HG03457 (cell line): Measurements from ENCODE around the gene MAP4K4.

ENCODE experiments used
- ATAC-seq: cut with Tn5 transposase; IDR thresholded peaks from one replicate; pipeline ENCODE4 v1.9.1; 2021; ENCODE audit warnings: moderate number of reproducible peaks; ENCODE audit not compliant: unreplicated experiment

The MAP4K4 gene

GRCh38 chr2:101692041-101692440 is 5.5 kb upstream of the MAP4K4 start:
- ATAC-seq = no peak

- ATAC-seq = no peak
These were observed 4.7 kb upstream of the MAP4K4 start for GRCh38 chr2:101692766-101693165.

- ATAC-seq = no peak
These were observed 3.4 kb upstream of the MAP4K4 start for GRCh38 chr2:101693991-101694588.

- ATAC-seq = no peak
These were observed 1.0 kb upstream of the MAP4K4 start for GRCh38 chr2:101696272-101697123.

- ATAC-seq = no peak
These were observed 722 bp downstream of the MAP4K4 start for GRCh38 chr2:101698014-101698843.

- ATAC-seq = no peak
These were observed 1.6 kb downstream of the MAP4K4 start for GRCh38 chr2:101698844-101699754.

- ATAC-seq = no peak
These were observed 2.4 kb downstream of the MAP4K4 start for GRCh38 chr2:101699755-101700461.

GRCh38 chr2:101704046-101704466 is 6.5 kb downstream of the MAP4K4 start:
- ATAC-seq = no peak

GRCh38 chr2:101704816-101705578 is 7.5 kb downstream of the MAP4K4 start:
- no peak for ATAC-seq

- ATAC-seq = no peak
These were observed 8.8 kb downstream of the MAP4K4 start for GRCh38 chr2:101706121-101706818.

GRCh38 chr2:101706819-101707177 is 9.3 kb downstream of the MAP4K4 start:
- ATAC-seq = no peak

- ATAC-seq = no peak
These were observed 12.5 kb downstream of the MAP4K4 start for GRCh38 chr2:101710036-101710435.

- ATAC-seq = no peak
These were observed 13.2 kb downstream of the MAP4K4 start for GRCh38 chr2:101710471-101711318.

- no peak for ATAC-seq
These were observed 16.6 kb downstream of the MAP4K4 start for GRCh38 chr2:101714118-101714517.

GRCh38 chr2:101717071-101717845 is 19.8 kb downstream of the MAP4K4 start:
- ATAC-seq = no peak

GRCh38 chr2:101718479-101718878 is 21.0 kb downstream of the MAP4K4 start:
- ATAC-seq = no peak

GRCh38 chr2:101718993-101719571 is 21.6 kb downstream of the MAP4K4 start:
- ATAC-seq = no peak
